Gastrocnemius medialis (tissue), 4 donors: Measurements from ENCODE around the gene ZNF841. TPM values are rescaled to one million over a fixed set of nuclear protein-coding genes. Genes with fewer than 3 reads are reported as not detected.

Source experiments
- ATAC-seq, 2 donors: fragments of 150-250 bp; one replicate each; pipeline ENCODE4 v1.9.1; 2016
- DNase-seq, 2 donors: peaks; one replicate each; pipeline ENCODE4 v3.0.0-alpha.2; 2019
- H3K27ac ChIP-seq, 4 donors: fragments of 200-600 bp; sonication (generic); 1 replicate in 1 of 4; 2 replicates in 3 of 4; pipeline ENCODE4 v1.5.1; 2016 to 2018; ENCODE audit warnings: mild to moderate bottlenecking in 2 of 4, moderate library complexity in 1 of 4
- H3K27me3 ChIP-seq, 3 donors: fragments of 200-600 bp; sonication (generic) in 2 of 3; 1 replicate in 1 of 3; 2 replicates in 2 of 3; pipeline versions ENCODE4 v1.5.1 to v1.6.0; 2016 to 2019; ENCODE audit warnings: mild to moderate bottlenecking in 1 of 3, moderate library complexity in 1 of 3
- H3K36me3 ChIP-seq, 2 donors: fragments of 200-600 bp; sonication (generic) in 1 of 2; one replicate each; pipeline ENCODE4 v1.5.1; 2017 to 2018
- H3K4me1 ChIP-seq, 2 donors: fragments of 200-600 bp; sonication (generic) in 1 of 2; one replicate each; pipeline ENCODE4 v1.5.1; 2016 to 2017; ENCODE audit warnings: mild to moderate bottlenecking in 2 of 2
- H3K4me3 ChIP-seq, 4 donors: fragments of 200-600 bp; sonication (generic) in 3 of 4; 1 replicate in 1 of 4; 2 replicates in 3 of 4; pipeline ENCODE4 v1.5.1; 2016 to 2019; ENCODE audit warnings: mild to moderate bottlenecking in 2 of 4
- H3K9me3 ChIP-seq, 3 donors: fragments of 200-600 bp; sonication (generic) in 2 of 3; 1 replicate in 1 of 3; 2 replicates in 2 of 3; pipeline ENCODE4 v1.5.1; 2016 to 2019
- CTCF ChIP-seq, 5 experiments: fragments of 450-650 bp in 3 of 5; fragments of 200-600 bp in 2 of 5; sonication (generic) in 2 of 5; IDR thresholded peaks in 4 of 5; conservative IDR thresholded peaks in 1 of 5; 1 replicate in 4 of 5; 2 replicates in 1 of 5; pipeline ENCODE4 v1.5.1; 2016 to 2019; ENCODE audit warnings: antibody characterized with exemption in 5 of 5, mild to moderate bottlenecking in 3 of 5, moderate library complexity in 3 of 5
- POLR2A ChIP-seq, 2 donors: fragments of 450-650 bp; IDR thresholded peaks; one replicate each; pipeline ENCODE4 v1.6.1; 2017; ENCODE audit warnings: antibody characterized with exemption in 2 of 2, mild to moderate bottlenecking in 2 of 2, moderate library complexity in 2 of 2
- in situ Hi-C, 4 donors: fragments of 200-750 bp; cut with MboI; loops; one replicate each; pipeline versions ENCODE4 v1.15.0 to v1.8.0; 2017; ENCODE audit warnings: low sequenced_read_pairs in 4 of 4
- intact Hi-C: fragments of 100-400 bp; cut with DNase I; formaldehyde crosslinking; loops from one replicate; pipeline ENCODE4 v1.15.1; 2023; ENCODE audit warnings: low total_unique reads
- total RNA-seq, 4 donors: library from RNA; depleted of rRNA; stranded (reverse); fragments of >200 nt; gene quantifications; one replicate each; pipeline versions ENCODE4 v1.1.0 to v1.2.3, GENCODE V29; 2016

The ZNF841 gene
- total RNA-seq, 4 donors from 2014 or later = 2.1 to 3.1 (median 2.3) TPM

GRCh38 chr19:52139252-52140031 is 43.9 kb upstream of the ZNF841 start, which contains the start of gene ZNF616:
Gene ZNF616, minus strand, starts transcription at chr19:52139938. Its CDS starts 9,426 bp downstream, at chr19:52130512.
- H3K27me3 ChIP-seq = no peaks in the 10 kb centered on the region
- DNase-seq = peak; percentile 96
- ATAC-seq = peak; percentile 97
- H3K9me3 ChIP-seq = no peaks in the 10 kb centered on the region
- H3K36me3 ChIP-seq = no peaks in the 10 kb centered on the region
- intact Hi-C loops (loop anchor here (1.0 to 2.0 kb wide), 5 partner anchors 32 to 387 kb away; partner anchors contain the start of genes ZNF766, ZNF808 and ZNF836), in situ Hi-C loops (loop anchor here (5.0 kb wide), 2 partner anchors 98 to 103 kb away; no protein-coding TSS in a partner anchor)
- peak; percentile 63 to 71 for TF ChIP-seq POLR2A (IDR thresholded peaks at IDR 0.05)
- peak; percentile 74 to 94 (median 87) for TF ChIP-seq CTCF (IDR thresholded peaks at IDR 0.05 in 4 of 5, conservative IDR thresholded peaks at IDR 0.05 in 1 of 5)
- peaks cover 12 to 21% of the 10 kb centered on the region in 2 donors for H3K4me1 ChIP-seq
- H3K4me3 ChIP-seq = peak within 1 kb of the TSS; percentile 71 to 94 (median 87)
- H3K27ac ChIP-seq = peak within 1 kb of the TSS; percentile 88 to 96 (median 93)

GRCh38 chr19:52138983-52139251 is 43.4 kb upstream of the ZNF841 start:
- H3K9me3 ChIP-seq = no peaks in the 10 kb centered on the region
- peaks cover 12 to 21% of the 10 kb centered on the region in 2 donors for H3K4me1 ChIP-seq
- DNase-seq = no peak
- no peak for TF ChIP-seq CTCF (IDR thresholded peaks at IDR 0.05 in 4 of 5, conservative IDR thresholded peaks at IDR 0.05 in 1 of 5)
- no peak for TF ChIP-seq POLR2A (IDR thresholded peaks at IDR 0.05)
- H3K4me3 ChIP-seq = peak overlapping the region; percentile 71 to 94 (median 87)
- in situ Hi-C loops = no loop called here
- no peaks in the 10 kb centered on the region for H3K27me3 ChIP-seq
- no peak for ATAC-seq
- intact Hi-C loops = loop anchor here (1.0 to 2.0 kb wide), 4 partner anchors 50 to 388 kb away; partner anchors contain the start of genes ZNF766 and ZNF808
- H3K27ac ChIP-seq = peak overlapping the region; percentile 88 to 96 (median 93)
- H3K36me3 ChIP-seq = no peaks in the 10 kb centered on the region

GRCh38 chr19:52138278-52138982 is 42.9 kb upstream of the ZNF841 start:
- peak overlapping the region; percentile 71 to 94 (median 87) for H3K4me3 ChIP-seq
- H3K27ac ChIP-seq = peak overlapping the region; percentile 88 to 96 (median 93)
- in situ Hi-C loops (no loop called here), intact Hi-C loops (loop anchor here (2.0 kb wide), 1 partner anchor 388 kb away; the partner anchor contains the start of gene ZNF808)
- no peaks in the 10 kb centered on the region for H3K9me3 ChIP-seq
- TF ChIP-seq CTCF (IDR thresholded peaks at IDR 0.05 in 4 of 5, conservative IDR thresholded peaks at IDR 0.05 in 1 of 5) (no peak), POLR2A (IDR thresholded peaks at IDR 0.05) (no peak)
- DNase-seq (peak in 1 of 2 donors; percentile 3), ATAC-seq (no peak)
- no peaks in the 10 kb centered on the region for H3K27me3 ChIP-seq
- no peaks in the 10 kb centered on the region for H3K36me3 ChIP-seq
- peaks cover 12 to 21% of the 10 kb centered on the region in 2 donors for H3K4me1 ChIP-seq

- intact Hi-C loops = no loop called here
- no peak overlapping the region for H3K27ac ChIP-seq
- peaks cover 25 to 89% (median 42%) of the 10 kb centered on the region in 3 donors for H3K9me3 ChIP-seq
- H3K4me3 ChIP-seq = peak overlapping the region in 1 of 4 donors; percentile 34
- in situ Hi-C loops = no loop called here
- H3K4me1 ChIP-seq = no peaks in the 10 kb centered on the region
- peaks cover 37 to 100% of the 10 kb centered on the region in 2 donors for H3K36me3 ChIP-seq
- DNase-seq = no peak
- no peaks in the 10 kb centered on the region for H3K27me3 ChIP-seq
- ATAC-seq = no peak
- TF ChIP-seq CTCF (IDR thresholded peaks at IDR 0.05 in 4 of 5, conservative IDR thresholded peaks at IDR 0.05 in 1 of 5) (no peak), POLR2A (IDR thresholded peaks at IDR 0.05) (no peak)
These were observed 24.7 kb upstream of the ZNF841 start for GRCh38 chr19:52120286-52120685.
